NCI-H69 (cell line): ENCODE measurements around the gene NTS.

ENCODE experiments used
- DNase-seq: peaks from one replicate; lab custom pipeline; 2025; lab: John Stamatoyannopoulos, UW

Gene NTS, protein sequence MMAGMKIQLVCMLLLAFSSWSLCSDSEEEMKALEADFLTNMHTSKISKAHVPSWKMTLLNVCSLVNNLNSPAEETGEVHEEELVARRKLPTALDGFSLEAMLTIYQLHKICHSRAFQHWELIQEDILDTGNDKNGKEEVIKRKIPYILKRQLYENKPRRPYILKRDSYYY

GRCh38 chr12:85874031-85874461 lies at the start of gene NTS:
TSS of gene NTS (plus strand) at chr12:85874295. CDS start at chr12:85874404, 109 bp downstream.
- peak; percentile 98 for DNase-seq

DNA sequence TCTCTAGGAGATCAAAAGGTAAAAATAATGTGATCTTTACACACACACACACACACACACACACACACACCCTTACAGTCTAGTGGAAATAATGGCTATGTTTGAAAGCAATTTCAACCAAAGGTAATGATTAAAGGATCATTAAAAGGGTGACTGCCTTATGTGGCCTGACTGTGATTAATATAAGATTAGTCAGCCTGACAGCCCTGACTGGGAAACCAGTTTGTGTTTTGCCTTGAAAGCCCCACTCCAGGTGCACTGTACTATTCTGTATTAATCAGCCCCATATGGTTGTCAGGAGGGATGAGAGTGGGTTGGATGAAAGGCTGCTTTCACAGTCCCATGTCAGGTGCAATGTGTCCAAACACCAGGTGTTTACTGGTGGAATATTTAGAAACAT lies 48.3 kb upstream of the NTS start:
- peak; percentile 99 for DNase-seq

DNA sequence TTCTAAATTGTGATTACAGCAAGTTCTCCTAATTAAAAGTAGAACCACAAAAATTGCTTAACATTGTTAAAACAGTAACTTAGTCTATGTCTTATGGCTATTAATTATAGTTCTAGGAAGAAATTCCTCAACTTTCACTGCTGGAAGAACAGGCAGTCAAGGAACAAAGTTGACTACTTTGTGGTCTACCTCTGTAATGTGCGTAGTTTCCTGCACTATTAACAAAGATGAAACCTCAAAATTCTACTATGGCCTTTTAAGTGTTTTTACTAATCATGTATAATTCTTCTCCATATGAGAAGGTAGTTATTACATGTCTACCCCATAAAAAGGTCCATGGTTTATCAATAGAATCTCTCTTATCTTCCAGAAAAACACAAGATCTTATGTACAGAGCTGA lies 45.5 kb upstream of the NTS start:
- DNase-seq: no peak

- no peak for DNase-seq
Observed at GRCh38 chr12:85829391-85829790, 44.7 kb upstream of the NTS start.

- peak; percentile 64 for DNase-seq
Observed at GRCh38 chr12:85831327-85831990, 42.6 kb upstream of the NTS start.

DNA sequence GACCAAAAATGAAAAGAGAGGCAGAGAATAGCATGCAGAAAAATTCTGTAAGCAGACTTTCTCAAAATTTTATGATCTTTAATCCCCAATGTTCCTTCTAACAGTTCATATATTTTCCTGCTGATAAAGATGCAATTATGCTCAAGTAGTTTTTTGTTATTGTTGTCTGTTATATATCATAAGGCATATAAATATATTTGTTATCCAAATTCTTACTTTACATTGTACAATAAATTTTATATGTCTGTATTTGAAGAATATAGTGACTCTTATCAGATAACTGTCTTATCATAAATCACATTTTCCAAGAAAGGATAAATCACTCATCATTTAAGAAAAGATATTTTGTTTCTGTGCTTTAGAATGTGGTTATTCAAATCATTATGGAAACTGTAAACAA lies 40.5 kb upstream of the NTS start:
- DNase-seq: no peak

DNA sequence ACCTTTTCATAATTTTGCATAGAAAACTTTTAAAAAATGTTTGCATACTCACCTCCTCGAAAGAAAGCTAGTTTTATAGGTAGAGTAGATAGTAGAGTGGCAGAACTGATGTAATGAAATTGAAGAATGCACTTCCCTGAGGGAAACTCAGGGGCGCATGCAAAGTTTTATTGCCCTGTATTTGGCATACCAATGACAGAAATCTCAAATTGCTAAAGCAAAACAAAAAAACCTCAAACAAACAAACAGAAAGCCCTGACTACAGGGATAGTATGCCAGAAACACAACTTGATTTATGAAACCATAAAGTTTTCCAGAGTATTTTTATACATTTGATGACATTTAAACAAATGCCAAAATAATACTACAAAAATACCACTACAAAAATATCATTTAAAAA lies 39.7 kb upstream of the NTS start:
- DNase-seq: peak; percentile 78

DNA sequence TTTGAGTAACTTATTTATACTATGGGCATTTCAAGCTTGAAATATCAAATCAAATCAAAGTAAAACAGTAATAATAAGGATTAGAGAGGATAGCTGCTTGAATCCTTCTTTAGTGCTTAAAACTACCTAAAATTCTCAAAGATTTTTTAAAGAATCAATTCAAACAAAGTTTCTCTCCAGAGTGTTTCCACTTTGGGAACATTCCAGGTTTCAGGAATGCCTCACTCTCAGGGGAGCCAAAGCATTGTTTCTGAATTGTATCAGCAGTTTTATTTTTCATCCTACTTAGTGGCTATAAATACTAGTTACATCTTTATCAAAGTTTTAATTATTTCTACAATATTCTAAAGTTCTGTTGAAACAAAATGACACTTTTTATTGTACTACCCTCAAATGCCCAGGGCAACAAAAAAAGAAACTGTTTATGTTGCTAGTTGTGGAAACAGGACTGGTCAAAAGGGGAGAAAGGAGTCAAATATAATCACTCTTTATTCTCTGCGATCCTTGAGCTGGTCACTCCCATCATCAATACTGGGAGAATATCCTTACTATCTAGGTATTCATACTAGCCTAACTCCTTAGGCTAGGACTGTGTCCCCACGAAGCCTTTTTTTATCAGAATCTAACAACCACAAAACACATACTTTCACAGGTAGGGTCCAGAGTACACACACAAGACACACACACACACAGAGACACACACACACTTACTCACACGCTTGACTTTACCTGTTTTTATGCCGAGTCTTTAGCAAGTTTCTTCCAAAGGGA lies 38.5 kb upstream of the NTS start:
- DNase-seq: peak; percentile 66

- peak; percentile 86 for DNase-seq
Observed at GRCh38 chr12:85836197-85837090, 37.7 kb upstream of the NTS start, which contains the start of gene RASSF9. TSS of gene RASSF9 (minus strand) at chr12:85836409. CDS start at chr12:85836201, 208 bp downstream.

- DNase-seq: no peak
Observed at GRCh38 chr12:85843606-85844310, 30.3 kb upstream of the NTS start.

- DNase-seq: peak; percentile 34
Observed at GRCh38 chr12:85849344-85849743, 24.8 kb upstream of the NTS start.

DNA sequence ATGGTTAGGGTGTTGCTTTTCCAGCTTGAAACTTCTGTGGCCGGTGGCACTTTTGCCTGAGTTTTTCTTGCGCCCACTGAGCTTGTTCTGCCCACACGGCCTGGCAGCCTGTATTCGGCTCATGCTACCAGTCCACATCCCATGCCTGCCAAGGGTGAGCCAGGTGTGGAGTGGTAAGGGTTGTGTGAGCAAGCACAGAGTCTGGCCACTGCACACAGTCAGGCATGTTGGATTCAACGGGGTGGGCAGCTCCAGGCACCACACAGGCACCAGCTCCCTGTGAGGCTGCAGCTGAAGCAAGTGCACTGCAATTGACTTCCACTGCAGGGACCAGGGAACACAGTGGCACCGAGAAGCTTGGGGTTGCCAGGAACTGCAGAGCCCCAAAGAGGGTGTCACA lies 18.8 kb upstream of the NTS start:
- no peak for DNase-seq

DNA sequence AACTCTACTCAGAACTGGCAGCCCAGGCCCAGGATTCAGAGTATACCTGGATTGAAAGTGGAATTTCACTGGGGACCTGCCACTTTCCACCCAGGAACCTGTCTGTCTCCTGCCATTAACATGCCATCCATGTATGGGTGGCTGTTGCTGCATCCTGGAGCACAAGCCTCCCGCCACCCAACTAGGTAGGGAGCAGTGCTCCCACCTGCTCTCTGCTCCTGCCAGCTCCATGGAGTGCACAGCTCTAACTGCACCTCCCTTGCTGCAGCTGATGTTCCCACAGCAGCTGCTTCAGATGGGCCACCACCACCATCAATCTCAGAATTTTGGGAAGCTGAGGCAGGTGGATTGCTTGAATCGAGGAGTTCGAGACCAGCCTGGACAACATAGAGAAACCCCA lies 17.1 kb upstream of the NTS start:
- no peak for DNase-seq

- peak; percentile 97 for DNase-seq
Observed at GRCh38 chr12:85865890-85866289, 8.2 kb upstream of the NTS start.

GRCh38 chr12:85866986-85867776 lies 6.9 kb upstream of the NTS start:
- DNase-seq: peak; percentile 88

GRCh38 chr12:85872497-85873091 lies 1.5 kb upstream of the NTS start:
- peak; percentile 91 for DNase-seq

GRCh38 chr12:85877459-85877858 lies 3.4 kb downstream of the NTS start:
- peak; percentile 79 for DNase-seq

GRCh38 chr12:85883763-85884162 lies 9.7 kb downstream of the NTS start:
- peak; percentile 57 for DNase-seq

- DNase-seq: no peak
Observed at GRCh38 chr12:85894653-85895052, 20.6 kb downstream of the NTS start.

DNA sequence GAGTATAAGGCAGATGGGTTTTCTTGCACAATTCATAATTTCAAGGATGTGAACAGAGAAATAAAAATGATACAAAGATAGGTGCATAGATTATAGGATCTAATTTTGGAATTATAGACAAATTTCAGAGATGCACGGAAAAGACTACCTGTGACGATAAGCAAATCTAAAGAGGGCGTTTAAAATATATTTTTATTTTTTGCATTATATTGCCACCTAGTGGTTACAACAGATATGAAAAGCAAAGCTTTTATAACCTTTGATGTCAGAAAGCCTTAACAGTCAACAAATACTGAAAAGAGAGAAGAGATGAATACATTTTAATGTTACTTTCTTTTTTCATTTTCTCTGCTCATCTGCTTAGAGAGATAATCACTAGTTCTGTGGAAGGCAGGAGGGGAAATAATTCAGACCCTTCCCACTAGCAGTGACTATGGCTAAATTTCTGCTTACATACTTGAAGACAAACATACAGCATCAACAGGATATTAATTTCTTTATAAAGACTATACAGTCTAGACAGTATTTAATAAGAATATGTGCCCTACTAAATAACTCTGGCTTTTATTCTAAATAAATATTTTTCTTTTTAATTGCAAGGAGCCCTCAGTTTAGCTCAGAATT lies 46.3 kb downstream of the NTS start:
- peak; percentile 69 for DNase-seq
